ENCODE results near the gene MDFIC2.
"Not testable (repeated sequence)": the region's sequence is repeated elsewhere in the genome, so short reads cannot be mapped to it uniquely, and the experiment has no call there.

MDFIC2 gene

DNA sequence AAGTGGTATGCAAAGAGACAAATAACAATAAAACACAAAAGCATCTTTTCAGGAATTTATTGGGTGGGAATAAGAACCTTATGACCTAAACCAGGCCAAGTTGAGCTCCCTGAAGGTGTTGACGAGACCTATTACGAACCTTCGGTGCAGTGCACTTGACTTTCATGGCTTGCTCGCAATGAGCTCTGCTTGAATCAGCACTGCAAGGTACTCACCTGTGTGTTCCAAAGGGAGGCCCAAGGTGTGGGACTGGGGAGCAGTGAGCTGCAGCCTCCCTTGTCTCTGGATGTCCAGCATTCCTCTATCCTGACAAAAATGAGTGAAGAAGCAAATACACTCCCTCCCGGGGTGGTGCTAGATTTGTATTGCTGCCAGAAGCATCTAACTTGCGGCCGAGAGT is at the start of gene MDFIC2:
TSS of gene MDFIC2 (minus strand) at position 303 of the 400 bp plus-strand sequence. CDS start 665 bp downstream, outside the sequence.
- peak; percentile 25 for DNase-seq (ENCODE audit: low read depth, low spot score)

DNA sequence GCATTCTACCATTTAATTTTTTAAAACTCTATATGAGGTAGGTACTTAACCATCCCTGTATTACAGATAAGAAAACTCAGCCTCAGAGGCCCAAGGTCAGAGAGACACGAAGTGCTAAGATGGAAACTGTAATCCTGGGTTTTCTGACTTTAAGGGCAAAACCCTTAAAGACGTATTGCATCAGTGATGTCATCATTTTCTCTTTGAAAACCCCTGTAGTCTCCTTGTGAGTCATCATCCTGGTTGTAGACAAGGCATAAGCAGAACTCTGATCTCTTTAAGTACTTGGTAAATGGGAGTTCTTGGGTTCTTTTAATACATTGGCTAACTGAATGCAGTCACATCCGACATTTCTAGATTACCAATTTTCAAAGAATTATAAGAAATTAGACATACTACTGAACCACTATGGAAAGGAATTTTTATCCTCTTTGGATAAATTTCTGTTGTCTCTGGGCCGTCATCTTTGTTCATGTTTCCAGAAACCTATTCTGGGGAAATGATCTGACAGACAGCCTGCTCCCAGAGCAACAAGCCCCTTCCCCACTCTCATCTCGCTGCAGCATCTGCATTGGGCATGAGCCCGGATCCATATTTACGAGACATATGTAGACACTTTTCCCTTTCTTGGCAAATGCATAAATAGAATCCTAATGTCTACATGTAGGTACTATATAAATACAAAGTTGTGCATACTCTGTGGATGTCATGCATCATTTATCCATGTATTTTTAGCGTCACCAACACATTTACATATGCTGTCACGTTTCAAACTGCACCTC is 48.7 kb upstream of the MDFIC2 start:
- no peak for DNase-seq (ENCODE audit: low read depth, low spot score)

GRCh38 chr3:70359711-70360110 is 47.3 kb upstream of the MDFIC2 start:
- DNase-seq (ENCODE audit: low read depth, low spot score), result no peak

DNA sequence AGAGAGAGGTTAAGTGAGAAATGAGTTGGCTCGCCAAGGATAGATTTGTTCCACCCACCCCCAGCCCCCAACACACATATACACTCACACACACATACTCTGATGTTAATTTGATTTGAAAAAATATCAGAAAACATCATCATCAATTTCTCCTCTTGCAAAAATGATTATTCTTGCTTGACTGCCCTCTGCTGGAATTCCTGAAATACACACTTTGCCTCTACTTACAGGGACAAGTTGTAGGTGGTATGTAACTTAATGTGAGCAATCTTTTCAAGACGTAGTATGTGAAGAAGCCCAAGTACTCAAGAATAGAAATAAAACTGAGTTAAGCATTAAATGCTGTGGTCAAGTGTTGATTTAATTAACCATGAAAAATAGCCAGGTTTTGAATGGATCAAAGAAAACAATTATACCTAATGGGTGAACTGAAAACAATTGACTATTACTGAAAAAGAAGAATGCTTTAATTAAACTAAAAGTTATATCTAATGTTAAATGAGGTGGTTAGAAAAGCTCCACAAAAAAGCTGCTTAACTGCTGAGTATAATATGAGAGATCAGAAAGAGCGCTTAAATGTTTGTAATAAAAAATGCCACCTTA is 46.6 kb upstream of the MDFIC2 start:
- DNase-seq (ENCODE audit: low read depth, low spot score), result peak; percentile 15

DNA sequence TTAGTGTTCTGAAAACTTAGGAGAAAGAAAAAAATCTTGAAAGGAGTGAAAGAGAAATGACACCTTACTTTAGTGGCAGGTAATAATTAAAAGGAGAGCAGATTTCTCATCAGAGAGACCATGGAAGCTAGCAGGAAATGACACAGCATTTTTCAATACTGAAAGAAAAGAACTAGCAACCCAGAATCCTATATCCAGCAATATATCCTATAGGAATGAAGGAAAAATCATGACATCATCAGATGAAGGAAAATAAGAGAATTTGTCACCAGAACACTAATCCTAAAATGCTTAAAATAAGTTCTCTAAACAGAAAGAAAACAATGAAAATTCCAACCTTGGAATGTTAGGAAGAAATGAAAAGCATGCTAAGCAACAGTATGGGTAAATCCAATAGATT is 39.8 kb upstream of the MDFIC2 start:
- no peak for DNase-seq (ENCODE audit: low read depth, low spot score)

DNA sequence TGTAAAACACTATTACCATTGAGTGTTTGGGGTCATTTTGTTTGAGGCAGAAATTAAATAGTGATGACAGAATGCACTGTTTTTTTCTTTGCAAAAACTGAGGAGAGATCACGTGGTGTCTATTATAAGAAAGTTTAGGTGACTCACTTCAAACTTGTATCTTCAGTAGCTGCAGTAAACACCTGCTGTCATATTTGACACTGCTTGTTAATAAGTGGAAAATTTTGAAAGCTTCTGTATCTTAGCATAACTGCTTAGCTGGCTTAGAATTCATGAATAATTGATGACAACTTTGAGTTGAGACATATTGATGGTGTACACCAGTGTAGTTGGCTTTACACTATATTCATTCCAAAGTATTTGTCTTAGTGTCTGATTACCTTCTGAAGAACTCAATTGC is 29.7 kb upstream of the MDFIC2 start:
- no peak for DNase-seq (ENCODE audit: low read depth, low spot score)

GRCh38 chr3:70336885-70337284 is 24.4 kb upstream of the MDFIC2 start:
- not testable (repeated sequence) for DNase-seq (ENCODE audit: low read depth, low spot score)

DNA sequence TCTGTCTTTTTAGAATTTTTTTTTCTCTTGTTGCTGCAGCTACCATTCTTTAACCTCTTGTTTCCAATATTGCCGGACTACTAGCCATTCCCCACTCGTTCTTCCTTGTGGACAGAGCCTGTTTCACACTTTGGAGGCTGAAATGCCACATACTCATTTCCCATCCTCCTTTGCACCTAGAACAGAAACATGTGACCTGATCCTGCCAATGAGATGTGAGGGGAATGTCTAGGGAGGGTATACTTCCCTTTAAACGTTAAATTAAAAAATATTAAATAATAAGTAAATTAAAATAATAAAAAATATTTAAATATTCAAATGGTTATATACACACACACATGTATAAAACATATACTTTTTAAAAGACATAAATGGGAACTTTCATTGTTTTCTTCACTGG is 20.6 kb upstream of the MDFIC2 start:
- DNase-seq (ENCODE audit: low read depth, low spot score), result no peak

DNA sequence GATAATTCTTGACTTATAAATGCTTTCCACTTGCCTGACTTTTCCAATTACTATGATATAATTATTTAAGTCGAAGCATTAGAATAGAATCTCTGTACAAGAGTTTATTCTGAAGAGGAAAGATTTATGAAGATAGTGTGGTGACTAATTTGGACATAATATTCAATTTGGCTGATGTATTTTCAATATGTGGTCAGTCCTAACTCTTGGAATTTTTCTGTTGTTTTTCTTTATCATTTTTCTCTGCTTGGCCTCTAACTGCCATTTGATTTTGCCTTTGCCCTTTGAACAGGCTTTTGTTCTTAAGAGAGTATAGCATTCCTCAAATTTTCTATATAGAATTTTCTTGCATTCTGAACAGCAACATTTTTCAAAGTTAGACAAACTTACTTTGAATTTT is 2.6 kb upstream of the MDFIC2 start:
- DNase-seq (ENCODE audit: low read depth, low spot score), result no peak

- no peak for DNase-seq (ENCODE audit: low read depth, low spot score)
Observed at GRCh38 chr3:70310809-70311208, 1.6 kb downstream of the MDFIC2 start.

DNA sequence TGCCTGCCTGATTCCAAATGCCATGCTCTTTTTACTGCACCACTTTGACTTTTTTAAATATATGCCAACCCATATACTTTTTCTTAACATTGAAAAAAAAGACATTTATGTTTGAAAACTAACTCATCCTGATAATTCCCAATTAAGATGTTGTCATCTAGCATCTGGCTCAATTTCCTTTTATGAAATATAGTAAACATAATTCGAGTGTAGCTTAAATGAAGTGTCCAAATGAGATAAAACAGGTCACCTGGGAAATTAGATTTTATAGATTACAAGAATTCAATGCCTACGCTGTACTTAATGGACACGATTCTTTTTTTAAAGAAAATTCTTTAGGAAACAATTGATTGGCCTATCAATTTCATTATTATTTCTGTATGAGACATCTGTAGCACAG is 2.8 kb downstream of the MDFIC2 start:
- DNase-seq (ENCODE audit: low read depth, low spot score), result no peak

GRCh38 chr3:70308760-70309159 is 3.7 kb downstream of the MDFIC2 start:
- DNase-seq (ENCODE audit: low read depth, low spot score), result peak; percentile 15

- no peak for DNase-seq (ENCODE audit: low read depth, low spot score)
Observed at GRCh38 chr3:70306736-70307135, 5.7 kb downstream of the MDFIC2 start.

- DNase-seq (ENCODE audit: low read depth, low spot score), result no peak
Observed at GRCh38 chr3:70298385-70298784, 14.1 kb downstream of the MDFIC2 start.

- DNase-seq (ENCODE audit: low read depth, low spot score), result no peak
Observed at GRCh38 chr3:70291097-70291482, 21.3 kb downstream of the MDFIC2 start.

- not testable (repeated sequence) for DNase-seq (ENCODE audit: low read depth, low spot score)
Observed at GRCh38 chr3:70290431-70291096, 21.9 kb downstream of the MDFIC2 start.

DNA sequence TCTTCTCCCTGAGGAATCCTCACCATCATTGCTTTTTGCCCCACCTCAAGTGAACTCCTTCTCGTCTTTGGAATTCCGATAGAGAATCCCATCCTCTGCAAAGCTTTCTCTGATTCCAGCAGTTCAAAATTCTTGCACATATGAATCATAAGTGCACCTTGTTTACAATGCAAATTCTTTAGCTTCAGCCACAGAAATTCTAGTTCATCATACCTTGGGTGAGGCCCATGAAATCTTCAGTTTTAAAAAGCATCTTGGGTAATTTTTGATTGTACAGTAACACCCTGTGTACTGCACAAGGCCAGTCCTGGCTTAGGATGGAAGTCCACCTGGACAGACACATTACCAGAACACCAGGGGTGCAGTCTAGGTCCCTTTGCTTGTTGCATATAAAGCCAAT is 30.8 kb downstream of the MDFIC2 start:
- no peak for DNase-seq (ENCODE audit: low read depth, low spot score)

GRCh38 chr3:70277304-70277703 is 35.1 kb downstream of the MDFIC2 start:
- DNase-seq (ENCODE audit: low read depth, low spot score), result no peak

DNA sequence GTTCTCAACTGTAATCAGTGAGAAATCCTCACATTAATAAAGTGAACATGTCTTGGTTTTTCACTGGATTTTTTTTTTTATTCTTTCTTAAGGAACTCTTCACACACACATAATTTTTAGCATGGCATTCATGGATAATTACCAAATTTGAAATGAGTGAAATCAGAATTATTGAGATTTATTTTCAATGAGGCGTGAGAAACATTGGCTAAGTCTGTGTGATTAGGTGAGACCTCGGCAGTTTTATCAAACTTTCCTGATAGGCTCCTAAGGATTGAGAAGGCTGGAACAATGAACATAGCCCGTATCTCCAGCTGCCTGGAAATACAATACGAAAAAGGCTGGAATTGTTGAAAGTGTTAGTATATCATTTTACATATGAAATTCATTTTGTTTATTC is 35.5 kb downstream of the MDFIC2 start:
- no peak for DNase-seq (ENCODE audit: low read depth, low spot score)

DNA sequence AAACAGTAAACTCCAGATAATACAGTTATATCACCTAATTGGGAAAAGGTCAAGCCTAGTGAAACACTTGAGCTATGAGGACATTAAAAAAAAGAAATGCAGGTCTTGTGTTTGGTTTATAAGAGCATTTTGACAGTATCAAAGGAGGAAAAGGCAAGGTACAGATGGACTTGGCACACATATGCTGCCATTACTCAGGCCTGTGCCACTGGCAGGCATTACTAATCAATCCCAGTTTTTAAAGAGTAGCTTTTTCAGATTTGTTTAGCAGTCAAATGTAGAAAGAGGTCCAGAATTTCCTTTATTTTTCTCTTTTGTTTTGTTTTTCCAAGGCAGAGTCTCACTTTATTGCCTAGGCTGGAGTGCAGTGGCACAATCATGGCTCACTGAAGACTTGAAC is 38.9 kb downstream of the MDFIC2 start:
- DNase-seq (ENCODE audit: low read depth, low spot score), result no peak

DNA sequence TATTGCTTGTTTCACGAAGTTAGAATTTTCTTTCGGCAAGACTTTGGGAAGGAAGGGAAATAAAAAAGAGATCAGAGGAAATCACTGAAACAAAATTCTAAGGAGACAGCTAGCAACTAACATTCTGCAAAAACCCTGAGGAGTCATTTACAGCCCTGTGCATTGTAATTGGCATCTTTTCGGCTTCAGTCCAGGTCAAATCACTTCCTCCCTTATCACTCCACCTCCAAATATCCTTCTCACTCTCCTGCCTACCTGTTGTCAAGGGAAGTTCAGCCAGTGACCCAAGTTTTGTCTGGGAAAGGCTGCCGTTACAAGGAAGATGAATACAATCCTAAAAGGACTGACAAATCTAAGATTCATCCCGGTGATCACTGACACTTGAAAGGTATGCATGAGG is 39.6 kb downstream of the MDFIC2 start:
- DNase-seq (ENCODE audit: low read depth, low spot score), result no peak

DNA sequence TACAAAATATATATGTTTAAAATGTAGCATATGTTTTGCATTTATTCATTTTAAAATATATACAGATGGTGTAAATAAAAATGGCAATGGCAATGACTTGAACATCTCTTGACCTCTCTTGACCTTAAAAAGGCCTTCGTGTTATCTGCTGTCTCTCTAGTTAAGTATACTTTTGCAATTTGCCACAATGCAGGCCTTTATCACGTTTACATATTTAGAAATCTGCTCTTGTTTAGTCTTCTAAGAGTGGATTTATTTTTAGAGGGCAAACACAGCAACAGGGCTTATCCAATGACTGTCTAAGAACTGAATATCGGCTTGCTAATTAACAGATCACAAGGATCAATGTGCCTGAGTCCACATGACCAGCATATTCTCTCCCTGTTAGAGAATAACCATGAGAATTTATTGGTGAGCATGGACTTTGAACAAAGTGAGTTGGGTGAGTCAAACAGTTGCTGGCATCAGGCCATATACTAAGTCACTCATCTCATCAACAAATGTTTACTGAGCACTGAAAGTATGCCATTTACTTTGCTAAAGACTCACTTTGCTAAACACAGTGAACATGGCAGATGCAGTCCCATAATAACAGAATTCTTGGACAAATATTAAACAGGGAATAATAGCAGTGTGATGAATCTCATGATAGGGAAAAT is 48.2 kb downstream of the MDFIC2 start:
- DNase-seq (ENCODE audit: low read depth, low spot score), result no peak
